A673 (cell line): ENCODE measurements around the gene CCER1. TPM values are rescaled to one million over a fixed set of nuclear protein-coding genes. Genes with fewer than 3 reads are reported as not detected.

Source experiments
- BruUV-seq: library from RNA; stranded (reverse); fragments of 400-500 nt; replicated peaks from 2 replicates; lab custom pipeline; 2021; lab: Mats Ljungman, UMichigan
- CTCF ChIA-PET: fragments of 300-600 bp; sonication (Branson Sonifier 250); formaldehyde crosslinking; loops from one replicate; lab custom pipeline; 2022; ENCODE audit warnings: antibody characterized with exemption; lab: Charles Lee
- POLR2A ChIA-PET: fragments of 300-600 bp; sonication (Branson Sonifier 250); formaldehyde crosslinking; loops from one replicate; lab custom pipeline; 2022; ENCODE audit warnings: antibody characterized with exemption; ENCODE audit not compliant: low non-redundant PET; lab: Charles Lee
- DNase-seq: peaks from one replicate; pipeline ENCODE4 v3.0.0-alpha.2; 2015; ENCODE audit warnings: low spot score
- H3K27ac ChIP-seq: fragments of 200-600 bp; sonication (generic); 2 replicates; pipeline ENCODE4 v1.5.1; 2016; ENCODE audit warnings: mixed run types, low read depth, mild to moderate bottlenecking, mixed read lengths, antibody characterized with exemption, low read length; ENCODE audit not compliant: poor library complexity, severe bottlenecking
- H3K27me3 ChIP-seq: fragments of 200-600 bp; sonication (generic); replicated peaks from 2 replicates; pipeline ENCODE4 v1.6.1; 2017; ENCODE audit warnings: mixed run types, low read depth, mild to moderate bottlenecking, mixed read lengths, antibody characterized with exemption, low read length; ENCODE audit not compliant: insufficient read depth, poor library complexity
- H3K36me3 ChIP-seq: fragments of 200-600 bp; sonication (generic); 2 replicates; pipeline ENCODE4 v1.6.1; 2016; ENCODE audit warnings: mixed run types, mild to moderate bottlenecking, mixed read lengths, antibody characterized with exemption, low read length; ENCODE audit not compliant: insufficient read depth, poor library complexity, severe bottlenecking
- H3K4me1 ChIP-seq: fragments of 200-600 bp; sonication (generic); 2 replicates; pipeline ENCODE4 v1.6.1; 2017; ENCODE audit warnings: mixed run types, mild to moderate bottlenecking, mixed read lengths, antibody characterized with exemption, low read length; ENCODE audit not compliant: insufficient read depth, poor library complexity, severe bottlenecking
- H3K4me3 ChIP-seq: fragments of 200-600 bp; sonication (generic); 2 replicates; pipeline ENCODE4 v1.5.1; 2016; ENCODE audit warnings: low read depth, mixed run types, mild to moderate bottlenecking, mixed read lengths, low read length; ENCODE audit not compliant: poor library complexity, severe bottlenecking
- H3K9me3 ChIP-seq: fragments of 200-600 bp; sonication (generic); 2 replicates; pipeline ENCODE4 v1.6.1; 2016; ENCODE audit warnings: mixed run types, low read depth, mild to moderate bottlenecking, mixed read lengths, antibody characterized with exemption, low read length; ENCODE audit not compliant: poor library complexity, severe bottlenecking
- CTCF ChIP-seq: fragments of 300-800, 200-600 bp; sonication (generic); conservative IDR thresholded peaks from 2 replicates; pipeline ENCODE4 v1.5.1; 2017; ENCODE audit warnings: low read depth, mild to moderate bottlenecking, antibody characterized with exemption, low read length, moderate library complexity, mixed read lengths
- EZH2 ChIP-seq: fragments of 200-600 bp; sonication (generic); IDR thresholded peaks from 2 replicates; pipeline ENCODE4 v1.6.1; 2017; ENCODE audit warnings: borderline replicate concordance, low read depth, mild to moderate bottlenecking, mixed read lengths, antibody characterized with exemption, low read length; ENCODE audit not compliant: poor library complexity, severe bottlenecking
- intact Hi-C: fragments of 100-400 bp; cut with micrococcal nuclease; formaldehyde crosslinking; loops from one replicate; pipeline ENCODE4 v1.10.0; 2022; ENCODE audit not compliant: unreplicated experiment
- total RNA-seq: library from RNA; stranded (reverse); gene quantifications from 2 replicates; pipeline ENCODE4 v1.2.3, GENCODE V29; 2021

CCER1 gene
- total RNA-seq, 1 experiment from 2014 or later, result not detected

DNA sequence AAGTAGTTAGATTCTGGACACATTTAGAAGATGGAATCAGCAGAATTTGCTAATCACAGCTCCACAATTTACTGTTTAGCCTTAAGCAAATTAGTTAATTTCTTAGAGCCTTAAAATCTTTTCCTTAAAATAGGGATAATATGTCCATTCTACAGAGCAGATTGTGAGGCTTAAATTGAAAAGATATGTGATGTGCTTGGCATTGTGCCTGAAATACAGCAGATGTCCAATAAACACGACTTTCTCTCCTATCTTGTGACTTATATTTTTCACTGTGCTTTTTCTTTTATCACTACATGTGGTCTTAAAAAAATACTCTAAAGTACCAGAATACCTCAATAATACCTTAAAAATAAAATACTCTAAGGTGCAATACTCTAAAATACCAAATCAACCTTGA, 30.6 kb downstream of the CCER1 start:
- intact Hi-C loops, result no loop called here
- Histone ChIP-seq H3K27ac (no peak overlapping the region), H3K4me1 (no peaks in the 10 kb centered on the region), H3K27me3 (no peaks in the 10 kb centered on the region), H3K36me3 (no peaks in the 10 kb centered on the region), H3K4me3 (no peak overlapping the region), H3K9me3 (no peaks in the 10 kb centered on the region)
- no peak for DNase-seq
- CTCF ChIA-PET, result no interaction called here
- TF ChIP-seq EZH2 (no peak), CTCF (no peak)
- POLR2A ChIA-PET, result no interaction called here
- no TSS peak for BruUV-seq

DNA sequence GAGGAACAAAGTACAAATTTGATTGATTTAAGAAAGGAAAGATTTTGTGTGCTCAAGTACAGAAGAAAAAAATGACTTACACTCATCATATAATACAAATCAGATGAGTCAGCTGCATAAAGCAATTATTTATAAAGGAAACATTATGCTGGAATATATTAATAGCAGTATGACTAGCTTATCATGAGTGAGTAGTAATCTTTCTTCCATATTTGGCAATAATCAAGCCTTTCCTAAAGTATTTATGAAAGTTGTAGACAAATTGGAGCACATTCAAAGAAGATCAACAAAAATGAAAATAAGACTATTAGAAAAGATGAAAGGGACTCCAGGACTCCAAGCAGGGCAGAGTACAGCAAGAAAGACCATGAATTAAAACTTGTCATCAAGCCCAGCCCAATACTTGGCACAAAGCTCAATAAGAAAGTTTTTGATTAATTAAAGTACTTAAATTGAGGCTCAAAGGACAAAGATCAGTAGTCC, 32.8 kb downstream of the CCER1 start:
- Histone ChIP-seq H3K27me3 (no peaks in the 10 kb centered on the region), H3K4me1 (no peaks in the 10 kb centered on the region), H3K9me3 (no peaks in the 10 kb centered on the region), H3K27ac (no peak overlapping the region), H3K36me3 (no peaks in the 10 kb centered on the region), H3K4me3 (no peak overlapping the region)
- POLR2A ChIA-PET, result no interaction called here
- intact Hi-C loops, result no loop called here
- no peak for DNase-seq
- no TSS peak for BruUV-seq
- CTCF ChIA-PET, result no interaction called here
- no peak for TF ChIP-seq CTCF
- no peak for TF ChIP-seq EZH2

DNA sequence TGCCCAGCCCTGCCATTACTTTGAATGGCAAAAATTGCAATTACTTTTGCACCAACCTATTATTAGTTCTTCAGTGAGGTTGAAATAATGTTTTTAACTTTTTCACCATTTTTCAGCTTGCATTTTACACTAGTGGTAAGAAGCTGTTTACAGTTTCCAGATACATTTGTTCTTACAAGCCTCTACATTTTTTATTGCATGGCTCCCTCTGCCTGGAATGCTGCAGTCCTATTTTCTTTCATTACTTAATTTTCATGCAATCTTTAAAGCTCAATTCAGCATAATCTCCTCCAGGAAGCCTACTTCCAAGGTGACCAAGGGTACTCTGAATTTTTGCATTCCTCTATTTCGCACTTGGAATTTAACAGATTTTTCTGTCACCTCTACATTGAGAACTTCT, 33.4 kb downstream of the CCER1 start:
- Histone ChIP-seq H3K9me3 (no peaks in the 10 kb centered on the region), H3K4me3 (no peak overlapping the region), H3K36me3 (no peaks in the 10 kb centered on the region), H3K4me1 (no peaks in the 10 kb centered on the region), H3K27ac (no peak overlapping the region), H3K27me3 (no peaks in the 10 kb centered on the region)
- intact Hi-C loops, result no loop called here
- BruUV-seq, result no TSS peak
- ChIA-PET CTCF (no interaction called here), POLR2A (no interaction called here)
- no peak for TF ChIP-seq CTCF
- no peak for TF ChIP-seq EZH2
- no peak for DNase-seq
